D721Med (cell line): ENCODE data around the gene GFM1.

ENCODE experiments used
- DNase-seq: peaks from one replicate; pipeline ENCODE4 v3.0.0; 2011; ENCODE audit warnings: low spot score; ENCODE audit not compliant: insufficient read length
- FAIRE-seq: peaks from 2 replicates; lab custom pipeline; 2011; peaks lifted over from hg19 to GRCh38; lab: Jason Lieb, UNC
- TF ChIP-seq, protein P1 (sequence below): IDR thresholded peaks from 2 replicates; pipeline ENCODE4 v1.5.1; 2012; ENCODE audit warnings: mild to moderate bottlenecking, control low read depth; ENCODE audit not compliant: insufficient read depth; ENCODE audit errors: missing control alignments

GFM1 gene

DNA sequence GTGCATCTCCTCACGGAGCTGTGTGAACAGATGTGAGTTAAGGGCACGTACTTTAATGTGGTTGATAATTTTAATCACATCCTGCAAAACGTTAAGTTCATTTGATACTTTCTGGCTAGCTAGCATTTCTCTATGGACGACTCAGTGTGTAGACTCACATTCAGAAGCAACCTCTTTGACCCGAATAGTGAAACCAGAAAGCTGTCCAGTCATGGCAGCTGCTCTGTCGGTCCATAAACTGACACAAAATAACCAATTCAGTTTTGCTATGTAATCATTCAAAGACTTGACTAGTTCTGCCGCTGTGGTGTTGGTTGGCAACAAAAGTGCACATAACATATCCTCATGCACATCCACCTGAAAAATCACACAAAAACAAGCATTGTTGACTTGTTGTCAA is 3.7 kb upstream of the GFM1 start:
- no peak for DNase-seq
- no peak for FAIRE-seq
- TF ChIP-seq, protein P1, sequence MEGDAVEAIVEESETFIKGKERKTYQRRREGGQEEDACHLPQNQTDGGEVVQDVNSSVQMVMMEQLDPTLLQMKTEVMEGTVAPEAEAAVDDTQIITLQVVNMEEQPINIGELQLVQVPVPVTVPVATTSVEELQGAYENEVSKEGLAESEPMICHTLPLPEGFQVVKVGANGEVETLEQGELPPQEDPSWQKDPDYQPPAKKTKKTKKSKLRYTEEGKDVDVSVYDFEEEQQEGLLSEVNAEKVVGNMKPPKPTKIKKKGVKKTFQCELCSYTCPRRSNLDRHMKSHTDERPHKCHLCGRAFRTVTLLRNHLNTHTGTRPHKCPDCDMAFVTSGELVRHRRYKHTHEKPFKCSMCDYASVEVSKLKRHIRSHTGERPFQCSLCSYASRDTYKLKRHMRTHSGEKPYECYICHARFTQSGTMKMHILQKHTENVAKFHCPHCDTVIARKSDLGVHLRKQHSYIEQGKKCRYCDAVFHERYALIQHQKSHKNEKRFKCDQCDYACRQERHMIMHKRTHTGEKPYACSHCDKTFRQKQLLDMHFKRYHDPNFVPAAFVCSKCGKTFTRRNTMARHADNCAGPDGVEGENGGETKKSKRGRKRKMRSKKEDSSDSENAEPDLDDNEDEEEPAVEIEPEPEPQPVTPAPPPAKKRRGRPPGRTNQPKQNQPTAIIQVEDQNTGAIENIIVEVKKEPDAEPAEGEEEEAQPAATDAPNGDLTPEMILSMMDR = no peak

DNA sequence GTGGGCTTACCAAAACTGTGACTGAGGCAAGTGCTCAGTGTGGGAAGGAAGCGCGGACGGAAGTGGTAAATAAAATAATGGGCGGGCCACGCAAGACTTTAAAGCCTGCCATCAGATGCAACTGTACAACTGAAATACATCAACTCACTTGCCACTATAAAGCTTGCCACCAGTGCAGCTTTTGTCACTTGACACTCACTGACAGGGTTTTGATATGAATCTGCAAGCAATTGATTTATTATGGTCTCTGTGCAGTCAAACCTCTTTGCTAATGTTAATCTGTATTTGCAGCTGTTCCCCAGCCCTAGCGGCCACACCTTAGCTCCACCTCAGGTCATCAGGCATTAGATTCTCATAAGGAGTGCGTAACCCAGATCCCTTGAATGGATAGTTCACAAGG is 2.3 kb upstream of the GFM1 start:
- TF ChIP-seq, protein P1 = no peak
- DNase-seq = no peak
- FAIRE-seq = no peak

DNA sequence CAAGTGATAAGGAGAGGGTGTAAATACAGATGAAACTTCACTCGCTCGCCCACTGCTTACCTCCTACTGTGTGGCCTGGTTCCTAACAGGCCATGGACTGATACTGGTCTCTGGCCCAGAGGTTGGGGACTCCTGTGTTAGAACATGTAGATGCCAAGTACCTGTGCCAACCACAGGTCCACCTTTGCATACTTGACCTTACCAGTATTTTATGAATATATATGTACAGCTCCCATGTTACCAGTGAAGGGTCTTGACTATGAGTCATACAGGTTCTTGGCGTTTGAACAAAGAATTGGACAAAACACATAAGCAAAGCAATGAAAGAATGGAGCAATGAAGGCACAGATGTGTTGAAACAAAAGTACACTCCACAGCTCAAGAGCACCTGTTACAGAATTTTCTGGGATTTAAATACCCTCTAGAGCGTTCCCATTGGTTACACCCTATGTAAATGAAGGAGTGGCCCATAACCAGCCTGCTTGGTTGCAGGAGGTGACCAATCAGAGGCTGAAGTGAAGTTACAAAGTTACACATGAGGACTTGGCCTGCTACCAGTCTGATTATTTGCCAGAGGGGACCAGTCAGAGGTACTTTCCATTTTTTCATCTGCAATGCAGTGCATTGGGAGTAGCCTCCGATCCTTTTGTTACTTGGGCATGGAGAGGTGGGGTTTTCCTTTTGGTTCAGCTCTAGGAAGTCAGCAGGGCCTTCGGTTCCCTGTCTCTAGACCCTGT is 1.7 kb upstream of the GFM1 start:
- FAIRE-seq (no peak), DNase-seq (no peak)
- TF ChIP-seq, protein P1 = no peak

DNA sequence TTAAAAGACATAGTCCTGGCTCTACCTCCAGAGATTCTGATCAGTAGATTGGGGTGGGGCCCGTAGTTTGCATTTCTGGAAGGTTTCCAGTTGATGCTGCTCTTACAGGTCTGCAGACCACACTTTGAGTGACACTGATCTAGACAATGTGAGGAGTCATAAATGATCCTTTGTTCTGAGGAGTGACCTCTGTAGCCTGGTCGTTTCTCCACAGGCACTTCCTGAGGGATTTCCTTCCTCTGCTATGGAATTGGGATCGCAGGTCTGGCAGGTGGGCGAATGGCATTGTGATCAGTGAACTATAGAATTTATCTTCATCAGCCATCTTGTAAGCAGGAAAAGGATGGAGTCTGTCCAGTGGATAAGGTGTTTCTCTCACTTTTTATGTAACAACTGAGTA is 5.5 kb downstream of the GFM1 start:
- TF ChIP-seq, protein P1 = no peak
- DNase-seq (no peak), FAIRE-seq (no peak)

DNA sequence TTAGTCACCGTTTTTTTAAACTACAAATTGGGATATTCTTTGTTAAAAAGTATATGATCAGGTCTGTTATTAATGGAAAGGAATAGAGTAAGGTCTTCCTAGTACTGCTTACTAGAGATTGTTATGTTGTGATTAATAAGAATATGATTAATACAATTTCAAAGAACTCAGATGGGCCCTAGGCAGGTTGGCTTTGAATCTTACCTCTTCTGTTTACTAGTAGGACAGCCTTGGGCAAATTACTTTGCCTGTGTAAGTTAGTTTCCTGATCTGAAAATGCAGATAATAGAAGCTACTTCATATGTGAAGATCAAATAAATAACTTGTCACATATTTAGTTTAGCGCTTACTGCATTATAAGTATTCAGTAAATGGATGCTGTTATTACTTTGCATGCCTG is 6.9 kb downstream of the GFM1 start:
- DNase-seq (no peak), FAIRE-seq (no peak)
- TF ChIP-seq, protein P1 = no peak

DNA sequence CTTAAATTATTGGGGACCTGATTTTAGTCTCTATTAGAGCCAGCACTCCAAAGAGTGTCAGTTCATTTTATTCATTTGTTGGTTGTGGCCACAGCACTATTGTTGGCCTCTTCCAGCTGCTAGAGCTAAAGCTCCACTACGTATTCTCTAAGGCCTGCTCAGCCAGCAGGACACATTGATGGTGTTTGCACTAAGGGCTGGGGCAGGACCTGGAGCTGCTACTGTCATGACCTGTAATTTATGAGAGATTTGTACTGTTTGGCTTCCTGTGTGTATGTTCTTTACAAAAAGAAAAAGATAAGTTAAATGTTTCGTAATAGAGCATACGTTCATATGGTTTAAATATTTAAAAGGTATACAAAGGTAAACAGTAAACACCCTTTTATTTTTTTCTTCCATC is 8.1 kb downstream of the GFM1 start:
- FAIRE-seq = no peak
- TF ChIP-seq, protein P1 = no peak

DNA sequence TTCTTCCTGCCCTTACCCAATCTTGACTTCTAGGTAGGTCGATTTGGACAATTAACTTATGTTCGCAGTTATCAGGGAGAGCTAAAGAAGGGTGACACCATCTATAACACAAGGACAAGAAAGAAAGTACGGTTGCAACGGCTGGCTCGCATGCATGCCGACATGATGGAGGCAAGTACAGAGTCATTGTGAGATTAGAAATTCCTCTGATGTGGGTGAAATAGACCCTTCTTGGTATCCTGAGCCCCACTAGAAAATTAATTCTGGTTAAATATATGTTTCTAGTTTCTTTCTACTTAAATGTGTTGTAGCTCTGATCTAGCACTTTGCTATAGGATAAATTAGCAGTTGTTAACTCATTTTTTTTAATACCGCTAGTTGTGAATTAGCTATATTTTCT is 14.6 kb downstream of the GFM1 start:
- TF ChIP-seq, protein P1 = no peak
- FAIRE-seq (no peak), DNase-seq (no peak)

More for the DNA sequence above, 8.1 kb downstream of the GFM1 start:
- DNase-seq = no peak
